ENCODE results near the gene GRIK2. TPM values are rescaled to one million over a fixed set of nuclear protein-coding genes. Genes with fewer than 3 reads are reported as not detected.

The GRIK2 gene
- total and polyA plus RNA-seq, 2 donors (not counting 3 experiments of a cell fraction or from before 2014, with no cell fraction given): not detected

- Histone ChIP-seq H4K20me1 (replicated peaks; ENCODE audit: control insufficient read depth, extremely low read depth, insufficient read depth, low read length) (no peaks in the 10 kb centered on the region), H3K9me1 (replicated peaks; ENCODE audit: control insufficient read depth, extremely low read depth, insufficient read depth, low read length) (no peaks in the 10 kb centered on the region), H3K79me2 (ENCODE audit: control insufficient read depth, insufficient read depth, low read length) (no peaks in the 10 kb centered on the region), H3K9me3 (replicated peaks; ENCODE audit: control insufficient read depth, insufficient read depth, low read length) (no peaks in the 10 kb centered on the region), H3K4me2 (ENCODE audit: insufficient read depth, low read length) (no peak overlapping the region), H2AFZ (ENCODE audit: low read depth, low read length) (no peak overlapping the region), H3K9ac (replicated peaks; ENCODE audit: extremely low read depth, insufficient read depth, low read length) (no peak overlapping the region), H3K4me1 (ENCODE audit: control insufficient read depth, extremely low read depth, insufficient read depth, low read length) (no peaks in the 10 kb centered on the region), H3K4me3 (replicated peaks in 1 of 3; ENCODE audit: insufficient read depth in 1 of 3, low read depth in 1 of 3, low read length in 3 of 3) (no peak overlapping the region), H3K27me3 (ENCODE audit: control insufficient read depth in 2 of 2, insufficient read depth in 2 of 2, low read length in 2 of 2) (peaks cover 31 to 39% of the 10 kb centered on the region in 2 experiments), H3K36me3 (ENCODE audit: control insufficient read depth in 2 of 2, extremely low read depth in 1 of 2, insufficient read depth in 2 of 2, low read length in 2 of 2) (no peaks in the 10 kb centered on the region), H3K27ac (ENCODE audit: insufficient read depth, low read depth, low read length) (no peak overlapping the region)
- dilution Hi-C loops (cut with MboI; ENCODE audit: extremely low pct_ligation_motif_present, low sequenced_read_pairs): no loop called here
- POLR2A ChIA-PET: no interaction called here
- DNase-seq (ENCODE audit: low read depth, low spot score): no peak
- intact Hi-C loops (cut with micrococcal nuclease): no loop called here
- no peak for TF ChIP-seq GATA2 (IDR thresholded peaks at IDR 0.05; ENCODE audit: insufficient read depth, insufficient read length, low read depth, low read length)
- TF ChIP-seq, protein P1, sequence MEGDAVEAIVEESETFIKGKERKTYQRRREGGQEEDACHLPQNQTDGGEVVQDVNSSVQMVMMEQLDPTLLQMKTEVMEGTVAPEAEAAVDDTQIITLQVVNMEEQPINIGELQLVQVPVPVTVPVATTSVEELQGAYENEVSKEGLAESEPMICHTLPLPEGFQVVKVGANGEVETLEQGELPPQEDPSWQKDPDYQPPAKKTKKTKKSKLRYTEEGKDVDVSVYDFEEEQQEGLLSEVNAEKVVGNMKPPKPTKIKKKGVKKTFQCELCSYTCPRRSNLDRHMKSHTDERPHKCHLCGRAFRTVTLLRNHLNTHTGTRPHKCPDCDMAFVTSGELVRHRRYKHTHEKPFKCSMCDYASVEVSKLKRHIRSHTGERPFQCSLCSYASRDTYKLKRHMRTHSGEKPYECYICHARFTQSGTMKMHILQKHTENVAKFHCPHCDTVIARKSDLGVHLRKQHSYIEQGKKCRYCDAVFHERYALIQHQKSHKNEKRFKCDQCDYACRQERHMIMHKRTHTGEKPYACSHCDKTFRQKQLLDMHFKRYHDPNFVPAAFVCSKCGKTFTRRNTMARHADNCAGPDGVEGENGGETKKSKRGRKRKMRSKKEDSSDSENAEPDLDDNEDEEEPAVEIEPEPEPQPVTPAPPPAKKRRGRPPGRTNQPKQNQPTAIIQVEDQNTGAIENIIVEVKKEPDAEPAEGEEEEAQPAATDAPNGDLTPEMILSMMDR (IDR thresholded peaks at IDR 0.05; ENCODE audit: extremely low read depth in 1 of 2, insufficient read depth in 1 of 2, low read depth in 1 of 2, low read length in 2 of 2): no peak
- no peak for TF ChIP-seq JUN (IDR thresholded peaks at IDR 0.05; ENCODE audit: borderline replicate concordance, insufficient read depth, insufficient read length, low read depth)
- TF ChIP-seq POLR2AphosphoS5 (IDR thresholded peaks at IDR 0.05; ENCODE audit: insufficient read depth, low read depth, low read length): no peak
- TF ChIP-seq MYC (IDR thresholded peaks at IDR 0.05; ENCODE audit: low read depth, low read length): no peak
- no peak for TF ChIP-seq EZH2 (IDR thresholded peaks at IDR 0.05; ENCODE audit: borderline replicate concordance, low read depth, low read length, severe bottlenecking)
- TF ChIP-seq, protein P2, sequence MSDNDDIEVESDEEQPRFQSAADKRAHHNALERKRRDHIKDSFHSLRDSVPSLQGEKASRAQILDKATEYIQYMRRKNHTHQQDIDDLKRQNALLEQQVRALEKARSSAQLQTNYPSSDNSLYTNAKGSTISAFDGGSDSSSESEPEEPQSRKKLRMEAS (IDR thresholded peaks at IDR 0.05; ENCODE audit: insufficient read depth, insufficient read length): no peak
- no peak for TF ChIP-seq FOS (IDR thresholded peaks at IDR 0.05; ENCODE audit: borderline replicate concordance, insufficient read depth, low read length)
- no peak for TF ChIP-seq POLR2A (IDR thresholded peaks at IDR 0.05; ENCODE audit: low read depth, low read length)
- FAIRE-seq: no peak
- CTCF ChIA-PET: no interaction called here
- BruUV-seq (replicated peaks): no TSS peak
These were observed 1.8 kb downstream of the GRIK2 start for GRCh38 chr6:101395345-101395744.

All from endothelial cell of umbilical vein (primary cell).